Right lung (tissue), 5 donors: ENCODE results near the gene MAPK14. TPM values are rescaled to one million over a fixed set of nuclear protein-coding genes. Genes with fewer than 3 reads are reported as not detected.

Source experiments
- polyA plus RNA-seq, 5 donors: library from polyadenylated mRNA; unstranded; fragments of 120-200 nt; gene quantifications; one replicate each; pipeline versions ENCODE4 v1.2.1 to v1.2.3, GENCODE V29; 2013; ENCODE audit warnings: inconsistent platforms in 1 of 5, low replicate concordance in 1 of 5; ENCODE audit not compliant: insufficient read length in 5 of 5, insufficient read depth in 1 of 5

The MAPK14 gene
- polyA plus RNA-seq, 5 donors = 52.1 to 74.7 (median 70.9) TPM

Other genes with a start within 250 kb of the MAPK14 start
- not detected for gene CLPSL1, start 246.8 kb upstream of the MAPK14 start, polyA plus RNA-seq
- gene CLPS, start 230.5 kb upstream of the MAPK14 start, polyA plus RNA-seq = not detected
- not detected for gene LHFPL5, start 222.5 kb upstream of the MAPK14 start, polyA plus RNA-seq
- gene SRPK1, start 106.7 kb upstream of the MAPK14 start, polyA plus RNA-seq = 10 to 100 TPM; 28.7 to 47.1 (median 38.8) TPM
- under 1 TPM; 0.26 to 0.60 (median 0.48) TPM for gene SLC26A8, start 3.2 kb upstream of the MAPK14 start, polyA plus RNA-seq
- gene MAPK13, start 102.7 kb downstream of the MAPK14 start, polyA plus RNA-seq = 10 to 100 TPM; 14.1 to 20.5 (median 15.1) TPM
- gene BRPF3, start 168.9 kb downstream of the MAPK14 start, polyA plus RNA-seq = 10 to 100 TPM; 38.8 to 47.9 (median 43.3) TPM
- under 1 TPM in 4 of 5 donors, not detected in 1; 0.13 to 0.21 (median 0.18) TPM for gene PNPLA1, start 242.3 kb downstream of the MAPK14 start, polyA plus RNA-seq